ENCODE measurements around the gene CTAG1A.
"Not testable (repeated sequence)": the region's sequence is repeated elsewhere in the genome, so short reads cannot be mapped to it uniquely, and the experiment has no call there.

CTAG1A gene

DNA sequence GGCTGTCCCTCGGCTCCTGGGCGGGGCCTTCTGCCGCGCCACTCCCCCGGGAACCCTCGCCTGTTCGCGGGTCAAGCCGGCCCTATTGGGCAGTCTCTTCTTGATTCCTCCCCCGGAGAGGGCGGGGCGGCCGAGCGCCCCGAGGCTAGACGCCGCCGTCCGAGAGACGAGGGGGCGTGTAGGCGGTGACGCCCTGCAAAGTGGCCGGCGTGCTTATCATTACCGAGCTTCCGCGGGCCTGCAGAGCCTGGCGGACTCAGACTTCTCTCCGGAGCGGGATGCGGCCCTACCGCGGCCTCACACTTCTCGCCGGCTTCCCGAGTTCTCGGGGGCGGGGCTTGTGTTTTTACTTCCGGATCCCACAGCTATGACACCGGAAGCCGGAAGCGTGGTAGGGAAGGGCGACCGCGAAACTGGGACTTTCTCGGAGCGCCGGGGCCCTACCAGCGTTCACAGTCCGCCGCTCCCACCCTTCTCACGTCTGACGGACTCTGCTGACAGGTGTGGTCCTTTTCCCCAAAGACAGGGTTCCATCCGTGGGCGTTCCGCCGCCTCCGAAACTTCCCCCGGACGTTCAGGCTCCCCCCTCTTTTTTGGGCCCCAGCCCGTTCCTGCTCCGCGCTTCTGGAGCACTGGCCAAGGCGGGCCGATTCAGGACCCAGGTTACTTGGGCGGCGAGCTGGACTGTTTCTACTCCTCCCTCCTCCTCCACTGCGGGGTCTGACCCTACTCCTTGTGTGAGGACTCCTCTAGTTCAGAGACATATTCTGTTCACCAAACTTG, 37.5 kb upstream of the CTAG1A start, which contains the start of gene IKBKG:
TSS of gene IKBKG (plus strand) at position 376 of the 783 bp plus-strand sequence. CDS start 4,383 bp downstream, outside the sequence.
- Histone ChIP-seq H3K9ac (ENCODE audit: low read length) (peak within 1 kb of the TSS; percentile 98), H3K9me2 (replicated peaks; ENCODE audit: insufficient read depth, low read length) (no peaks in the 10 kb centered on the region), H3F3A (ENCODE audit: insufficient read depth) (peaks cover 8% of the 10 kb centered on the region; the same call in 1 of the 2 replicates), H3K36me3 (ENCODE audit: low read length) (no peaks in the 10 kb centered on the region), H3K27ac (ENCODE audit: low read depth, low read length) (peak within 1 kb of the TSS; percentile 98), H3K27me3 (ENCODE audit: low read length) (no peaks in the 10 kb centered on the region), H3K79me2 (ENCODE audit: insufficient read depth, low read length) (peaks cover 43% of the 10 kb centered on the region), H3K9me3 (ENCODE audit: insufficient read depth, low read length) (no peaks in the 10 kb centered on the region), H2AFZ (ENCODE audit: low read depth, low read length, severe bottlenecking) (peak within 1 kb of the TSS; percentile 48), H4K20me1 (ENCODE audit: low read depth, low read length) (no peaks in the 10 kb centered on the region), H3K4me3 (ENCODE audit: insufficient read depth, low read length, poor library complexity, severe bottlenecking) (peak within 1 kb of the TSS; percentile 95), H3K4me2 (ENCODE audit: low read depth, low read length, poor library complexity, severe bottlenecking) (peak within 1 kb of the TSS; percentile 91)
- TF ChIP-seq, protein P1, sequence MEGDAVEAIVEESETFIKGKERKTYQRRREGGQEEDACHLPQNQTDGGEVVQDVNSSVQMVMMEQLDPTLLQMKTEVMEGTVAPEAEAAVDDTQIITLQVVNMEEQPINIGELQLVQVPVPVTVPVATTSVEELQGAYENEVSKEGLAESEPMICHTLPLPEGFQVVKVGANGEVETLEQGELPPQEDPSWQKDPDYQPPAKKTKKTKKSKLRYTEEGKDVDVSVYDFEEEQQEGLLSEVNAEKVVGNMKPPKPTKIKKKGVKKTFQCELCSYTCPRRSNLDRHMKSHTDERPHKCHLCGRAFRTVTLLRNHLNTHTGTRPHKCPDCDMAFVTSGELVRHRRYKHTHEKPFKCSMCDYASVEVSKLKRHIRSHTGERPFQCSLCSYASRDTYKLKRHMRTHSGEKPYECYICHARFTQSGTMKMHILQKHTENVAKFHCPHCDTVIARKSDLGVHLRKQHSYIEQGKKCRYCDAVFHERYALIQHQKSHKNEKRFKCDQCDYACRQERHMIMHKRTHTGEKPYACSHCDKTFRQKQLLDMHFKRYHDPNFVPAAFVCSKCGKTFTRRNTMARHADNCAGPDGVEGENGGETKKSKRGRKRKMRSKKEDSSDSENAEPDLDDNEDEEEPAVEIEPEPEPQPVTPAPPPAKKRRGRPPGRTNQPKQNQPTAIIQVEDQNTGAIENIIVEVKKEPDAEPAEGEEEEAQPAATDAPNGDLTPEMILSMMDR (IDR thresholded peaks at IDR 0.05; ENCODE audit: insufficient read depth, low read length, poor library complexity, severe bottlenecking), result no peak
- no peak for TF ChIP-seq EZH2phosphoT487 (conservative IDR thresholded peaks at IDR 0.05; ENCODE audit: low read length)

DNA sequence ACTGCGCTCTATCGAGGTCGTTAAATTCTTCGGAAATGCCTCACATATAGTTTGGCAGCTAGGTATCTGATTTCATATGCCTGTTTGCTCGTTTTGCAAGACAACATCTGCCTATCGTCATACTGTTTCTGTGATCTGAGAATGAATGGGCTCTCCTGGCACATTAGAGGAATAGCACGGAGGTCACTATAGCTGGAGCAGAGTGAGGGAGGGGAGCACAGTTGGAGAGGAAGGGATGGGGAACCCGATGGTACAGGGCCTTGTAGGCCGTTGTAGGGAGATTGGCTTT, 37.0 kb upstream of the CTAG1A start:
- H3F3A ChIP-seq (ENCODE audit: insufficient read depth), result peaks cover 8% of the 10 kb centered on the region; the same call in 1 of the 2 replicates
- peak overlapping the region; percentile 98 for H3K9ac ChIP-seq (ENCODE audit: low read length)
- no peaks in the 10 kb centered on the region for H3K9me3 ChIP-seq (ENCODE audit: insufficient read depth, low read length)
- peak overlapping the region; percentile 91 for H3K4me2 ChIP-seq (ENCODE audit: low read depth, low read length, poor library complexity, severe bottlenecking)
- H3K27ac ChIP-seq (ENCODE audit: low read depth, low read length), result peak overlapping the region; percentile 98
- no peaks in the 10 kb centered on the region for H3K27me3 ChIP-seq (ENCODE audit: low read length)
- H4K20me1 ChIP-seq (ENCODE audit: low read depth, low read length), result no peaks in the 10 kb centered on the region
- no peak overlapping the region for H2AFZ ChIP-seq (ENCODE audit: low read depth, low read length, severe bottlenecking)
- TF ChIP-seq EZH2phosphoT487 (conservative IDR thresholded peaks at IDR 0.05; ENCODE audit: low read length), result no peak
- TF ChIP-seq, protein P1 (IDR thresholded peaks at IDR 0.05; ENCODE audit: insufficient read depth, low read length, poor library complexity, severe bottlenecking), result no peak
- H3K79me2 ChIP-seq (ENCODE audit: insufficient read depth, low read length), result peaks cover 43% of the 10 kb centered on the region
- no peaks in the 10 kb centered on the region for H3K9me2 ChIP-seq (replicated peaks; ENCODE audit: insufficient read depth, low read length)
- peak overlapping the region; percentile 95 for H3K4me3 ChIP-seq (ENCODE audit: insufficient read depth, low read length, poor library complexity, severe bottlenecking)
- H3K36me3 ChIP-seq (ENCODE audit: low read length), result no peaks in the 10 kb centered on the region

DNA sequence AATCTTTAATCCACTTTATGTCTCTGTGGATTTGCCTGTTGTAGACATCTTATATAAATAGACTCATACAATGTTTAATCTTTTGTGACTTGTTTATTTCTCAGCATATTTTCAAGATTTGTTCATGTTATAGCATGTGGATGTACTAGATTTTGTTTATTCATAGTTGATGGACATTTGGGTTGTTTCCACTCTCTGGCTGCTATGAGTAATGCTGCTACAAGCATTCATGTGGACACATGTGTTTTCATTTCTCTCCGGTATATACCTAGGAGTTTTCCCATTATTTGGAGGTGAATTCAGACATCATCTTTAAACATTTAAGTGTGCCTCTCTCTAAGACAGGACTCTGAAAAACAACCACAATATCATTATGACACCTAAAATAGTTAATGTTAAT, 35.2 kb upstream of the CTAG1A start:
- Histone ChIP-seq H2AFZ (ENCODE audit: low read depth, low read length, severe bottlenecking) (no peak overlapping the region), H3K27ac (ENCODE audit: low read depth, low read length) (no peak overlapping the region), H3K9ac (ENCODE audit: low read length) (0 out of 2 replicates have a peak overlapping the region, but pooled peaks have one; percentile 2), H3K27me3 (ENCODE audit: low read length) (no peaks in the 10 kb centered on the region), H3K4me2 (ENCODE audit: low read depth, low read length, poor library complexity, severe bottlenecking) (peak overlapping the region; percentile 33), H3K79me2 (ENCODE audit: insufficient read depth, low read length) (peaks cover 43% of the 10 kb centered on the region), H4K20me1 (ENCODE audit: low read depth, low read length) (no peaks in the 10 kb centered on the region), H3F3A (ENCODE audit: insufficient read depth) (peaks cover 8% of the 10 kb centered on the region; the same call in 1 of the 2 replicates), H3K36me3 (ENCODE audit: low read length) (no peaks in the 10 kb centered on the region), H3K4me3 (ENCODE audit: insufficient read depth, low read length, poor library complexity, severe bottlenecking) (no peak overlapping the region), H3K9me2 (replicated peaks; ENCODE audit: insufficient read depth, low read length) (no peaks in the 10 kb centered on the region), H3K9me3 (ENCODE audit: insufficient read depth, low read length) (no peaks in the 10 kb centered on the region)
- TF ChIP-seq, protein P1 (IDR thresholded peaks at IDR 0.05; ENCODE audit: insufficient read depth, low read length, poor library complexity, severe bottlenecking), result no peak
- no peak for TF ChIP-seq EZH2phosphoT487 (conservative IDR thresholded peaks at IDR 0.05; ENCODE audit: low read length)

DNA sequence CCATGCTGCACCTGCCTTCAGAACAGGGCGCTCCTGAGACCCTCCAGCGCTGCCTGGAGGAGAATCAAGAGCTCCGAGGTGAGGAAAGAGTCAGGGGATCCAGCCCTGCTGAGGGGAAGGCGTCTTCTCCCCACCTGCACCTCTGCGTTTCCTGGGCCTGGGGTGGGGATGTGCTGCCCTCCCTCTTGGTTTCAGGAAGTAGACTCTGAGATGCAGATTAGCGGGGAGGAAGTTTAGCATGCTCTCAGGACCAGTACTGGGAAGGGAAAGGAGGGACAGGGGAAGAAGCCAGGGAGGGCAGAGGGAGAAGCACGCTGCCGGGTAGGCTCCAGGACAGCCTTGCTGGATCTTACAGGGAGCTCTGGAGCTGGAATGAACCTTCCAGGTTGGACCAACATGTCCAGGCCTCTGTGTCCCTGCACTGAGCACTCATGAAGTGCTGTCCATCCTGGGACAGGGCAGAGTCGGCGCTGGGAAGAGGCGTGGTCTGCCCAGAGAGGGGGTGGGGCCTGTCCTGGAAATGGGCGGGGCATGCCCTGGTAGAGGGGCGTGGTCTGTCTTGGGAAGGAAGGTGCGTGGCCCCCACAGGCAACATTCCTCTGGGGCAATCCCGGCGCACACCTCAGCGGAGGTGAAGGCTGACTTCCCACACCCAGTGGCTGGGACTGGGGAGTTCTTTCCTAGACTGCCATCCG, 32.7 kb upstream of the CTAG1A start:
- H3K9me2 ChIP-seq (replicated peaks; ENCODE audit: insufficient read depth, low read length); H3K4me2 ChIP-seq (ENCODE audit: low read depth, low read length, poor library complexity, severe bottlenecking); H3K9me3 ChIP-seq (ENCODE audit: insufficient read depth, low read length); H3K9ac ChIP-seq (ENCODE audit: low read length); H2AFZ ChIP-seq (ENCODE audit: low read depth, low read length, severe bottlenecking); H3K27me3 ChIP-seq (ENCODE audit: low read length); H3K36me3 ChIP-seq (ENCODE audit: low read length); H3F3A ChIP-seq (ENCODE audit: insufficient read depth); H3K4me3 ChIP-seq (ENCODE audit: insufficient read depth, low read length, poor library complexity, severe bottlenecking); H4K20me1 ChIP-seq (ENCODE audit: low read depth, low read length); H3K27ac ChIP-seq (ENCODE audit: low read depth, low read length): not testable (repeated sequence)
- H3K79me2 ChIP-seq (ENCODE audit: insufficient read depth, low read length), result peaks cover 36% of the 10 kb centered on the region

DNA sequence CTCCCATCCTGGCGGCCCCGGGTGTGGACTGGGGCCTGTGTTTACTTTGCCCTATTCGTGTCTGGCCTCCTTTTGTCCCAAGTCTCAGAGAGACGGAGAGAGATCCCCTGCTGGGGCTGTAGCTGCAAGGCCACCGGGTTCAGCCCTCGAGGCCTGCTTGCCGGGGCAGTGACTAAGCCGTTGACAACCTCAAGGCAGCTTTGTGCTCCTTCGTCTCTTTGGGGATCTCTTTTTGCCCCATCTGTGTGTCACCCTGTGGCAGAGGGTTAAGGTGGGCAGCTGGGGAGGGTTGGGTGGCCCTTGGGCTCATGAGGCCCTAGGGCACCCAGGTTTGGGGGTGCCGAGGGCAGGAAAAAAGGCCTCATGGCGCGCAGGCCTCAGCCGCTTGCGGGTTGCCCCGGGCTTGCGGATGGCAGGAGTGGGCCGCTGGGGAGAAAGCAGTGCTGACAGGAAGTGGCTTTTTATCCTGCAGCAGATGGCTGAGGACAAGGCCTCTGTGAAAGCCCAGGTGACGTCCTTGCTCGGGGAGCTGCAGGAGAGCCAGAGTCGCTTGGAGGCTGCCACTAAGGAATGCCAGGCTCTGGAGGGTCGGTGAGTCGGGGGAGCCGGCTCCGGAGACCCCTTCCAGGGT, 26.8 kb upstream of the CTAG1A start:
- H3K9ac ChIP-seq (ENCODE audit: low read length); H3K27ac ChIP-seq (ENCODE audit: low read depth, low read length); H3K9me3 ChIP-seq (ENCODE audit: insufficient read depth, low read length); H3K4me2 ChIP-seq (ENCODE audit: low read depth, low read length, poor library complexity, severe bottlenecking); H3K27me3 ChIP-seq (ENCODE audit: low read length); H3K36me3 ChIP-seq (ENCODE audit: low read length); H2AFZ ChIP-seq (ENCODE audit: low read depth, low read length, severe bottlenecking); H3K79me2 ChIP-seq (ENCODE audit: insufficient read depth, low read length); H3K4me3 ChIP-seq (ENCODE audit: insufficient read depth, low read length, poor library complexity, severe bottlenecking); H3F3A ChIP-seq (ENCODE audit: insufficient read depth); H4K20me1 ChIP-seq (ENCODE audit: low read depth, low read length); H3K9me2 ChIP-seq (replicated peaks; ENCODE audit: insufficient read depth, low read length): not testable (repeated sequence)
